NCI-H510A (cell line): ENCODE results near the gene SPIN4.
"Not testable (repeated sequence)": the region's sequence is repeated elsewhere in the genome, so short reads cannot be mapped to it uniquely, and the experiment has no call there.

Source experiments
- DNase-seq: peaks from one replicate; lab custom pipeline; 2025; lab: John Stamatoyannopoulos, UW

The SPIN4 gene

DNA sequence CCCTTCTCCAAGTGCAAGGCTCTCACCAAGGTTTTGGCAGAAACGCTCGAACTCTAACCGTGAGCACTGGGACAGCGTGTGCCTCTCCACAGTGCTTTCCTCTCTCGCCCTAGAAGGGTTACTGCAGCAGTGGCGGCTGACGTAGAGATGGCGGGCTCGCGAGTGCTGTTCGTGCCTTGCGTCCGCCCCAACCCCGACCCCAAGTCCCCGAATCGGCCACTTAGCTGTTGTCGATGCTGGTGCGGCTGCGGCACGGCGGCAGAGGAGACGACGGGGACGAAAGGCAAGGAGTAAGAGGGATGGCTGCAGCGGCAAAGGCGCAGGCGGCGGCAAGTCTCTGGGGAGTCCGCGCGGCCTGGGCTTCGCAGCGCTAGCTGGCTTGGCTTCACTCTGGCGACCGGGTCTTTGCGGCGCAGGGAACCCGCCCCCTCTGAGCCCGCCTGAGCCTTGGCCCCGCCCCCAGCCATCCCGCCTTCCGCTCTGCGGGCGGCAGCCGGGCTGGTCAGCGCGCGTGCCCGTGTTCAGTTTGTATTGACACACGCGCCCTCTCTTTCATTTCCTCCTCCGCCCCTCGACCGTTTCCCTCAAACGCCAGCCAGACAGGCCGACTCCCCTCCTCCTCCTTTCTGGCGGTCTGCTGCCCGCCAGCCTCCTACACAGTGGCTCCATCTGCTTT is at the start of gene SPIN4:
TSS of gene SPIN4 (minus strand) at position 392 of the 676 bp plus-strand sequence. CDS start 513 bp downstream, outside the sequence.
- peak; percentile 81 for DNase-seq

DNA sequence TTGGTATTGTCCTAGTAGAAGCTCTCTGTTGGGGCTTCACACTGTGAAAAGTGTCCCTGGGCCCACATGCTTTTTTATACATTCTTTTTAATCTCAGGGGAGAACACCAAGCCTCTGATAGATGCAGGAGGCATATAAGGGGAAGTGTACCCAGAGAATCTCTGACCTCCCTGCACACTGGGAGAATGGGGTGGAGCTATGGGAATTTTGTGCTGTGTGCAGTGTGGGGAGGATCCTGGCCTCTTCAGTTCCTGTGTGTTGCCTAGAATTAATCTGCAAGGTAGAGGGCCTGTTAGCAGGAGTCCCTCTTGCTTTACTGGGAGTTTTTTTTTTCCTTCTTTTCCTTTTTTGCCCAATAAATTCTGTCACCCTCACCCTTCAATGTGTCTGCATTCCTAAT is 49.2 kb upstream of the SPIN4 start:
- no peak for DNase-seq

DNA sequence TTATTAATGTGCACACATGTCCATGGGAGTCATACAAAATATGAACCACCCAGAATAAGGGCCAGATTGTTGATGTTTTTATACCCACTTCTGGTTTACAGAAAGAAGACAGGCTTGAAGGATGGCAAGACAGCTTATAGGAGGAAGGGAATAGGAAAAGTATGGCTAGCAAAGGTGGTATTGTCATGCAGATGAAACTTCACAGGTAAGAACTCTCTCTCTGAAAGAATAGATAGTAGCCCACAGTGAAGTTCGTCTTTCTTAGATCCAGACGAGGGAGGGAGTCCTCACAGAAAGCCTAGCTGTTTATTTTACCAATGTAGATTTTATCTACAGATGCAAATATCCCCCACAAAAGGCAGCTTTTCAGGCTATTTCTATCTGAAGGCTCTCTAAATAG is 43.7 kb upstream of the SPIN4 start:
- DNase-seq, result no peak

DNA sequence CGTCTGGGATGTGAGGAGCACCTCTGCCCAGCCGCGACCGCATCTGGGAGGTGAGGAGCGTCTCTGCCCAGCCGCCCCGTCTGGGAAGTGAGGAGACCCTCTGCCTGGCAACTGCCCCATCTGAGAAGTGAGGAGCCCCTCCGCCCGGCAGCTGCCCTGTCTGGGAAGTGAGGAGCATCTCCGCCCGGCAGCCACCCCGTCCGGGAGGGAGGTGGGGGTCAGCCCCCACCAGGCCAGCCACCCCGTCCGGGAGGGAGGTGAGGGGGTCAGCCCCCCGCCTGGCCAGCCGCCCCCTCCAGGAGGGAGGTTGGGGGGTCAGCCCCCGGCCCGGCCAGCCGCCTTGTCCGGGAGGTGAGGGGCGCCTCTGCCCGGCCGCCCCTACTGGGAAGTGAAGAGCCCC is 42.0 kb upstream of the SPIN4 start:
- not testable (repeated sequence) for DNase-seq

DNA sequence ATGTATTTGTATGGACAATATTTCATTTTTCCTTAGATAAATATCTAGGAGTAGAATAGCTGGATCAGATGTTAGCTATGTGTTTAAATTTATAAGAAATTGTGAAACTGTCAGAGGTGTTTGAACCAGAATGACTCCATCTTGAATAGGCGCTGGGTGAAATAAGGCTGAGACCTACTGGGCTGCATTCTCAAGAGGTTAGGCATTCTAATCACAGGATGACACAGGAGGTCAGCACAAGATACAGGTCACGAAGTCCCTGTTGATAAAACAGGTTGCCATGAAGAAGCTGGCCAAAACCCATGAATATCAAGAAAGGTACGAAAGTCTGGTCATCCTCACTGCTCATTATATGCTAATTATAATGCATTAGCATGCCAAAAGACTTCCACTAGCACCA is 36.3 kb upstream of the SPIN4 start:
- no peak for DNase-seq

DNA sequence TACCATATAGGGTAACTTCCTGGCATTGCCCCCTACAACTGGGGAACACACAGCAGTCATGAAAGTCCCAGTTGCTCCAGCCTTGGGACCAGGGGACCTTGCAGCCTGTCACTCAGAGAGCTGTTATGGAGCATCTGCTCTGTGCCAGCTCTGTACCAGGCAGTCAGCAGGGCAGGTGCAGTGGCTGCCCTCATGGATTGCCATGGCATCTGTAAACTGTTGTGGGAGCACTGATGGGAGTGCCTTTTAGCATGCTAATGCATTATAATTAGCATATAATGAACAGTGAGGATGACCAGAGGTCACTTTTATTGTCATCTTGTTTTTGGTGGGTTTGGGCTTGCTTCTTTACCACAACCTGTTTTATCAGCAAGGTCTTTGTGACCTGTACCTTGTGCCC is 33.1 kb upstream of the SPIN4 start:
- DNase-seq, result not testable (repeated sequence)

DNA sequence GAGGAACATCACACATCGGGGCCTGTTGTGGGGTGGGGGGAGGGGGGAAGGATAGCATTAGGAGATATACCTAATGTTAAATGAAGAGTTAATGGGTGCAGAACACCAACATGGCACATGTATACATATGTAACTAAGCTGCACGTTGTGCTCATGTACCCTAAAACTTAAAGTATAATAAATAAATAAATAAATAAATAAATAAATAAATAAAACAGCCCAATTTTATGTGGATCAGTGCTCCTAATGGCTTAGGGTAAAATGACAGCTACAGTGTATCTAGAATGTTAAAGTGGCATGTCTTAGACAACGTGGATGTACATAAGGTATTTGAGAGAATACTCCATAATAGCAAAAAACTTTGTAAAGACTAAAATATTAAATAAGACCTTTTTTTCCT is 21.9 kb upstream of the SPIN4 start:
- not testable (repeated sequence) for DNase-seq

DNA sequence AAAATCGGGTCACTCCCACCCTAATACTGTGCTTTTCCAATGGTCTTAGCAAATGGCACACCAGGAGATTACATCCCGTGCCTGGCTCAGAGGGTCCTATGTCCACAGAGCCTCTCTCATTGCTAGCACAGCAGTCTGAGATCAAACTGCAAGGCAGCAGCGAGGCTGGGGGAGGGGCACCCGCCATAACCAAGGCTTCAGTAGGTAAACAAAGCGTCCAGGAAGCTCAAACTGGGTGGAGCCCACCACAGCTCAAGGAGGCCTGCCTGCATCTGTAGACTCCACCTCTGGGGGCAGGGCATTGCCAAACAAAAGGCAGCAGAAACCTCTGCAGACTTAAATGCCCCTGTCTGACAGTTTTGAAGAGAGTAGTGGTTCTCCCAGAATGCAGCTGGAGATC is 16.6 kb upstream of the SPIN4 start:
- DNase-seq, result not testable (repeated sequence)

DNA sequence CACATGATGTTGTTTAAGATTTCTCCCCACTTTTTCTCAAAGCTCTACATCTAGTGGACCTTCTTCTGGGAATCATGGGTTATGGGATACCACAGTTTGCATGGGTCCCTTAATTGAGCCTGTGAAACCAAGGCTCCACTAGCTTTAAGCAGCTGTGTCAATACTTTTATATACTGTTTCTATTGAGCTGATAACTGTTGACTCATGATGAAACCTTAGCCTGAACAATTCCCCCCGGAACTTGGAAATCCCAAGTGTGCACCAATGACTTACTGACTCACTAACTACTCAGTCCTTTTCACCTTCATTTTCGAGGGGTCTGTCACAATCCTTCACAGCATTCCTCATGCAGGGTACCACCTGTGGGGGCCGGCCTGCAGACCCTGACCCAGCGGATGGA is 12.7 kb upstream of the SPIN4 start:
- DNase-seq, result no peak

DNA sequence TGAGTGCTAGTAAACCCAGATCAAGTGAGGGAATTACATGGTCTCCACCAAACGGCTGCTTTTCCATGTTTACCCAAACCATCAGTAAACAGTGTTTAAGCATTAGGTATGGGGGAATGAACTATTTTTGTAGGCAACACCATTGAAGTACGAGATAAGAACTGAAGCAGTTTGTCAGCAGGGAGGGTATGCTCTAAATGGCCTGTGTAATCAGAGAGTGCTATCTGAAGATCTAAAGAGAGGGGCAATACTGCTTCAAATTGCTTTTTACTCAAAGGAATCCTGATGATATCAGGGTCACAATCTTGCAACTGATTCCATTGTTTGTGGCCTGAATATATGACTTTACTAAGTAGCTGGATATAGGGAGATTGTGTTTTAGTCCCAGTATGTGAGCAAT is 10.4 kb upstream of the SPIN4 start:
- no peak for DNase-seq

DNA sequence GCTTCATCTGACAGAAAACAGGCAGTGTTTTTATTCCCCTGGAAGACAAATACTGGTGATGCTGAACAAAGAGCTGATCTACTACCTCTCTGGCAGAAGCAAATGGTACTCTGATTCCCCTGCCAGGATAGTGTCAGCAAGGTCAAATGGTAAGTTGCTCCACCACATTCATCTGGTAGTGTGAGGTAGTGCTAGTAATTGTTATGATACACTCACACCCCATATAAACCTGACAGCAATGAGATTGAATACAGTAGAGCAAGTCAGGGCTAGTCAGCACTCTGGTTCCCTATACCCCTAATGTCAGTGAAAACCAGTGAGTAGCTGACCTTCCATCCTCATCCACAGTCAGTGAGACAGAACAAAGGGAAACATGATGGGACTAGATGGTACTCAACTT is 3.4 kb upstream of the SPIN4 start:
- DNase-seq, result no peak

DNA sequence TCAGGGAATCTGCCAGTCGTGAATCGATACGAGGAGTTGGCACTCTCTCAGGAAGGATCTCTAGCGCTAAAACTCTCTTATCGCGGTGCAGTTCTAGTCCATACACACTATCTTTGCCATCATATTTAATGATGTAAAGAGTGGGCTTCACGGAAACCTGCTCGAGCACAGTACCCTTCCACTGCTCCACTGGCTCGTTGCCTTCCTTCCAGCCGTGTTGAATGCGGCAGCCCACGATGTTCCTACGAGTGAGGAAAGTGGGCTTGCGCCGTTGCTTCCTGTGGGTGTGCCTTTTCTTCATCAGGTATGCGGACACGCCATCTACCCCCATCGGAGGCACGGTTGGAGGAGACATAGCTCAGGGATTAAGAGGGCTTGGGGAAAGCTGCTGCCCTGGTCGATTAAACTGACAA is 661 bp downstream of the SPIN4 start:
- DNase-seq, result peak; percentile 14

DNA sequence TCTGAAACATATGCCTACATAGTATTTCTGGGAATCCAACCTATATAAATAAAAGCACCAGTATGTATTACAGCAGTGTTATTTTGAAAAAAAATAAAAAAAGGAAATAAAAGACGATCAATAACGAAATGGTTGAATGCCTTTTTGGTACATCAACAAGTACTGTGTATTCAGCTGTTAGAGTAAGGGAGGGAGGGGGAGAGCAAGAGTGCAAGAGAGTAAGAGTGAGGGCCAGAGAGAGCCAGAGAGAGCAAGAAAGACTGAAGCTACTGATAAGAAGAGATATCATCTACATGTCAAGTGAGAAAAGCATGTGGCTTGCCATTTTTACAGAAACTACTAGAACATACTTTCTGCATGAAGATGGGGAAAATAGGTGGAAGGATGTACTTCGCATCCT is 1.8 kb downstream of the SPIN4 start:
- peak; percentile 0 for DNase-seq

DNA sequence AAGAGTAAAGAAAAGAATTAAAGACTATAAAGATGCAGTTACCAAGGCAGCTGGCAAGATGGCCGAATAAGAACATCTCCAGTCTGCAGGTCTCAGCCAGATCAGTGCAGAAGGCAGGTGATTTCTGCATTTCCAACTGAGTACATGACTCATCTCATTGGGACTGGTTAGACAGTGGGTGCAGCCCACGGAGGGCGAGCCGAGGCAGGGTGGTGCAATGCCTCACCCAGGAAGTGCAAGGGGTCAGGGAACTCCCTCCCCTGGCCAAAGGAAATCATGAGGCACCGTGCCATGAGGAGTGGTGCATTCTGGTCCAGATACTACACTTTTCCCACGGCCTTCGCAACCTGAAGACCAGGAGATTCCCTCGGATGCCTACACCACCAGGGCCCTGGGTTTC is 20.5 kb downstream of the SPIN4 start:
- no peak for DNase-seq

DNA sequence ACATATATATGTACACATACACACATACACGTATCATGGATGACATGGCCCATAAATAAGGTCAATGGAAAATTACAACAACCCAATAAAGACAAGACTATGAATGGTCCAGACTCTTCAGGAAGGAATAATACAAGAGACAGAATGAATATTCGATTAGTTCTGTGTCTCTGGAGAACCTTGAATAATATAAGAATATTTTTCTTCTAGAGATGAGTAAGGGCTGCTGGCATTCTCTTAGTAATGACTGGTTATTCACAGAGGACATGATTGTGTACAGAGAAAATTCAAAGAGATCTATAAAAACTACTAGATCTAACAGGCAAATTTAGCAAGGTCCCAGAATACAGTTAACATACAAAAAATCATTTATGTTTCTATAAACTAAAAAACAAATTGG is 23.3 kb downstream of the SPIN4 start:
- no peak for DNase-seq

DNA sequence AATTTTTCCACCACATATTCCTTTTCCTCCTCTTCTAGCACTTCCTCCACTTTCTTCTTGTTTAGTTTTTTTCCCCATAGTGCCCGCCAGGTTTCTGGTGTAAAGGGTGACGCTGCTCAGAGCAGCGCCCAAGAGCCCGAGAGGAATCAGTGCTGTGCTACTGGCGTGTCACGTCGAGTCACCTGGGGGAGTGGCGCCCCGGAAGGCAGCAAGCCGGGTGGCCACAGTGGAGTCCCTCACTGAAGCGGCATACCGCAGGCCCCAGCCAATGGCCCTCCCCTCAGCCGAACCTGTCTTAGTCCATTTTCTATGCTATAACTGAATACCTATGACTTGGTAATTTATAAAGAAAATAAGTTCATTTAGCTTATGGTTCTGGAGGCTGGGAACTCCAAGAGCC is 51.5 kb downstream of the SPIN4 start:
- DNase-seq, result no peak
